GM12873 (cell line): ENCODE data around the gene TCEANC.

Experiments
- TF ChIP-seq, protein P1 (sequence below): IDR thresholded peaks from 2 replicates; pipeline ENCODE4 v1.5.1; 2012; ENCODE audit warnings: low read depth, mild to moderate bottlenecking, moderate library complexity, low read length, control low read depth; ENCODE audit not compliant: insufficient read depth; ENCODE audit errors: missing control alignments

Gene TCEANC

DNA sequence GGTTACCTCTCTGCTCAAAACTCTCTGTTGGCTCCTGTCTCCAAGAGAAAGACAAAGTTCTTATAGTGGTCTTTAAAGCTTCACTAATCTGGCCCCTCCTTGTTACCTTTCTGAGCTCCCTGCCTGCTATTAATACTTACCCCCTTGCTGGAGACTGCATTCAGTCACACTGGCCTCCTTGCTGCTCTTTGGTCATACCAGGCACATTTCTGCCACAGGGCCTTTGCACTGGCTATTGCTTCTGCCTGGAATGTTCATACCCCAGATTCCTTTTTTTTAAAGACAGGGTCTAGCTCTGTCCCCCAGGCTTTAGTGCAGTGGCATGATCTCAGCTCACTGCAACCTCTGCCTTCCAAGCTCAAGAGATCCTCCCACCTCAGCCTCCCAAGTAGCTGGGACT, 20.1 kb downstream of the TCEANC start:
- TF ChIP-seq, protein P1, sequence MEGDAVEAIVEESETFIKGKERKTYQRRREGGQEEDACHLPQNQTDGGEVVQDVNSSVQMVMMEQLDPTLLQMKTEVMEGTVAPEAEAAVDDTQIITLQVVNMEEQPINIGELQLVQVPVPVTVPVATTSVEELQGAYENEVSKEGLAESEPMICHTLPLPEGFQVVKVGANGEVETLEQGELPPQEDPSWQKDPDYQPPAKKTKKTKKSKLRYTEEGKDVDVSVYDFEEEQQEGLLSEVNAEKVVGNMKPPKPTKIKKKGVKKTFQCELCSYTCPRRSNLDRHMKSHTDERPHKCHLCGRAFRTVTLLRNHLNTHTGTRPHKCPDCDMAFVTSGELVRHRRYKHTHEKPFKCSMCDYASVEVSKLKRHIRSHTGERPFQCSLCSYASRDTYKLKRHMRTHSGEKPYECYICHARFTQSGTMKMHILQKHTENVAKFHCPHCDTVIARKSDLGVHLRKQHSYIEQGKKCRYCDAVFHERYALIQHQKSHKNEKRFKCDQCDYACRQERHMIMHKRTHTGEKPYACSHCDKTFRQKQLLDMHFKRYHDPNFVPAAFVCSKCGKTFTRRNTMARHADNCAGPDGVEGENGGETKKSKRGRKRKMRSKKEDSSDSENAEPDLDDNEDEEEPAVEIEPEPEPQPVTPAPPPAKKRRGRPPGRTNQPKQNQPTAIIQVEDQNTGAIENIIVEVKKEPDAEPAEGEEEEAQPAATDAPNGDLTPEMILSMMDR: no peak

DNA sequence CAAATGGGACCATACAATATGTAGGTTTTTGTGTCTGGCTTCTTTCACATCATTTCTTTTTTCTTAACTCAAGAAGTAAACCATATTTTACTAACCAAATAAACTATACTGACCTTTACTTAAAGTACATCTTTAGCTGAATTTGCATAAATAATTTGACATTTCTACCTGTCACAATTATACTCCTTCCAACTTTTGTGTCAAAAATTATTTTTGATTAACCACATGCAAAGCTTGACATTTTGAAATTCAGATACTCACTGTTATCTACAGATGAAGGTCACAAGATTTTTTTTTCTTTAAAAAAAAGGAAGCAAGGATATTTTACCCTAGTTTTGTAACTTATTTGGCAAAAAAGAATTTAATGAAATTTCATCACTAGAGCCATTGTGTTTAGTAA, 23.9 kb downstream of the TCEANC start:
- TF ChIP-seq, protein P1: no peak

DNA sequence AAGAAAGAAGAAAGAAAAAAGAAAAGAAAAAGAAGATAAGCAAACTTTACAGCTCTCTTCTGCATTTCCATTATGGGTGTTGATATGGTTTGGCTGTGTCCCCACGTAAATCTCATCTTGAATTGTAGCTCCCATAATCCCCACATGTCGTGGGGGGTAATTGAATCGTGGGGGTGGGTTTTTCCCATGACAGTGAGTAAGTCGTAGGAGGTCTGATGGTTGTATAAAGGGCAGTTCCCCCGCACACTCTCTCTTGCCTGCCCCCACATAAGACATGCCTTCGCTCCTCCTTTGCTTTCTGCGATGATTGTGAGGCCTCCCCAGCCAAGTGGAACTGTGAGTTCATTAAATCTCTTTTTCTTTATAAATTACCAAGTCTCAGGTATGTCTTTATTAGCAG, 28.7 kb downstream of the TCEANC start:
- TF ChIP-seq, protein P1: no peak

DNA sequence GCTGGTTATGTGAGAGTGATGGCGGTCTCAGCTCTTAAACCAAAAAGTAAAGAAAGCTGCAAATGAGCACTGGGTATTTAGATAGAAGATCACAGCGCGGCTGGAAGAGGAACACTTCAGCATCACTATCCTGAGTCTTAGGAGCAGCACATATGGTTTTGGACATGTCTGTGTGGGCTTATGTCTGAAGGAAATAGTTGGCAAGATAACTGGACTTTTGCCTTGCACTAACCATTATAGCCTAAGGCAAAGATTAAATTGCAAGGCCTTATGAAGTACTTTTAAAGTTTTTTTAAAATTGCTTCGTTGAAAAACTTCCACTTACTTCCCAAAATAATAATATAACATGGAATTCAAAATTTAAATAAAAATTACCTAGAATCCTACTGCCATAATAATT, 31.4 kb downstream of the TCEANC start:
- TF ChIP-seq, protein P1: no peak

DNA sequence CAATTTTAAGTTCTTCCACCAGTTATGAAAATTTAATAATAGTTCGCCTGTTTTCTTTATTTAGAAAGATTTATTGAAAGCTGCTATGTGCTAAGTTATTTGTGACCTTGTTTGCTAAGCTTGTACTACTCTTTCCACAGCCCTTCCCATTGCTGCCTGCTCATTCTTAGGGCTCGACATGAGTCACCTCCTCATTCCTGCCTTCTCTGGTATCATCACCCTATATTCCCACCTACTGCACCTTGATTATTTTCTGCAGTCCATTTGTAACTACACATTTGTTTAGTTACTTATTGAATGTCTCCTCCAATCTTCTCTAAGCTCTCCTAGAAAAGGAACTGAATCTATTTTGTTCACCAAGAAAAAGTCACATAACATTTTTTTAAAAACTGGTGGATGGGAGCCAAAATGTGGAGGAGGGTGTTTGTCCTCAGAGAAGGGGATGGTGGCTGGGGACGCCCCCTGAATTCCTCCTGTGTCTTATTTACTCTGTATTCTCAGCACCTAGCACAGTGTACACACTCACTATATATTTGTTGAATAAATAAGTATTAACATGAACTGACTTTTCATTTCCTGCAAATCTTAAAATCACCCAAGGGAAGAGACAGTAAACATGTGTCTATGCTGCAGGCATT, 32.3 kb downstream of the TCEANC start:
- TF ChIP-seq, protein P1: no peak

DNA sequence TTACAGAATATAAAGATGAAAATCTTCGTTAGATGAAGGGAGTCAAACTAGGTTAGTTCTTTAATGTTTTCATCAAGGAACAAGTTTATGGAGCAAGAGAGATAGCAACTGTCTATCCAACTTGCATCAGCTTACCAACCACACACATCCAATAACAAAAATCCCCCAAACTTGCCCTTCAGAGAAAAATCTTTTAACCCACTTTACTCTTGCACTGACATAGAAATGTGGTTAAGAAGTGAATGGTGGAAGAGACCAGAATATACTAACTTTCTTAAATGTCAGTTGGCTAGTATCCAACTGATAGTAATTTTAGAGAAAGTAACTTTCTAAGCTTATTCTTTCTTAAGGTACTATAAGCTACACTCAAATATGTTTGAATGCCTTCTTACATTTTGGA, 34.3 kb downstream of the TCEANC start:
- TF ChIP-seq, protein P1: no peak

DNA sequence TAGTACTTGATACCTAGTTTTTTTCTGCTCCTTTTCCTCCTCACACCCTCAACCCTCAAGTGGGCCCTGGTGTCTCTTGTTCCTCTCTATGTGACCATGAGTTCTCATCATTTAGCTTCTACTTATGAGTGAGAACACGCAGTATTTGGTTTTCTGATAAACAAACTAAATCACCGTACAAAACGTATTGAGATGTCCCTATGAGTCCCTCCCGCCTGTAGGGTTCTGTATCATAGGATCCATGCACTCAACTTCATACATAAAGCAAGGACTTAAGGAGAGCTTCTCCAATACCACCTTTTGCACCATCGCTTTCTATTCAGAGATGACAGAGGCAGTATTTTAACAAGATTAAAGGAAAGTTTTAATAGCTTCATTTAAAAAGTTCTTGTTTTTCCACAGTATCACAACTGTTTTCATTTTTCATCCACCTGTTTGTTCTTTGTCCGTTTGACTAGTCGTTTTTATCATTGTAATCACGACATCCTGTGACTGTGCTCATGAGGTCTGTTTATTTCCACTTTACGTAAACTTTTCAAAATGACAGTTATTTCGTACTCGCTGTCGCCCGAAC, 35.5 kb downstream of the TCEANC start:
- TF ChIP-seq, protein P1: no peak
